GM12878 (cell line): ENCODE measurements around the gene SCMH1. TPM values are rescaled to one million over a fixed set of nuclear protein-coding genes. Genes with fewer than 3 reads are reported as not detected.

Source experiments
- BACH1 ChIP-seq: fragments of 450-650 bp; IDR thresholded peaks from 2 replicates; pipeline ENCODE4 v1.6.1; 2017; ENCODE audit warnings: mild to moderate bottlenecking, borderline replicate concordance
- CEBPB ChIP-seq, 2 experiments: fragments of 150-350 bp in 1 of 2; IDR thresholded peaks; 2 replicates each; pipeline ENCODE4 v1.6.1; 2012 to 2014; ENCODE audit warnings: low read depth in 2 of 2, low read length in 2 of 2, borderline replicate concordance in 1 of 2, inconsistent platforms in 1 of 2
- CEBPZ ChIP-seq: fragments of 150-350 bp; IDR thresholded peaks from 2 replicates; pipeline ENCODE4 v1.6.1; 2016; ENCODE audit warnings: low read depth, low read length
- CHD2 ChIP-seq: IDR thresholded peaks from 2 replicates; pipeline ENCODE4 v1.6.1; 2011; ENCODE audit warnings: low read depth, low read length, improper control_type of control experiment, borderline replicate concordance
- E2F4 ChIP-seq: IDR thresholded peaks from 2 replicates; pipeline ENCODE4 v1.6.1; 2012; ENCODE audit warnings: low read depth, low read length, improper control_type of control experiment
- FOXK2 ChIP-seq: fragments of 450-650 bp; IDR thresholded peaks from 2 replicates; pipeline ENCODE4 v1.6.1; 2017; ENCODE audit warnings: mild to moderate bottlenecking, moderate library complexity
- LARP7 ChIP-seq: fragments of 450-650 bp; IDR thresholded peaks from 2 replicates; pipeline ENCODE4 v1.6.1; 2017; ENCODE audit warnings: mild to moderate bottlenecking
- MEF2A ChIP-seq: IDR thresholded peaks from 2 replicates; pipeline ENCODE4 v1.6.1; 2011; ENCODE audit warnings: low read depth, mild to moderate bottlenecking, low read length, moderate library complexity; ENCODE audit not compliant: insufficient read depth
- MEF2B ChIP-seq: fragments of 450-650 bp; IDR thresholded peaks from 2 replicates; pipeline ENCODE4 v1.6.1; 2018; ENCODE audit warnings: mild to moderate bottlenecking, moderate library complexity; ENCODE audit not compliant: partially characterized antibody, poor library complexity, severe bottlenecking
- MTA2 ChIP-seq: fragments of 450-650 bp; IDR thresholded peaks from 2 replicates; pipeline ENCODE4 v1.6.1; 2016; ENCODE audit warnings: low read depth, mild to moderate bottlenecking, moderate library complexity
- NFYB ChIP-seq: IDR thresholded peaks from 2 replicates; pipeline ENCODE4 v1.6.1; 2011; ENCODE audit warnings: low read depth, mild to moderate bottlenecking, low read length, improper control_type of control experiment, moderate library complexity; ENCODE audit not compliant: insufficient read depth
- NR2F1 ChIP-seq: fragments of 450-650 bp; conservative IDR thresholded peaks from 2 replicates; pipeline ENCODE4 v1.6.1; 2017; ENCODE audit warnings: mild to moderate bottlenecking
- PAX8 ChIP-seq: fragments of 450-650 bp; IDR thresholded peaks from 2 replicates; pipeline ENCODE4 v1.6.1; 2017; ENCODE audit warnings: mild to moderate bottlenecking, moderate library complexity
- RAD21 ChIP-seq: IDR thresholded peaks from 2 replicates; pipeline ENCODE4 v1.6.1; 2011; ENCODE audit warnings: mild to moderate bottlenecking, low read depth, low read length, moderate library complexity; ENCODE audit not compliant: insufficient read depth
- RFX5 ChIP-seq: IDR thresholded peaks from 2 replicates; pipeline ENCODE4 v1.6.1; 2011; ENCODE audit warnings: low read depth, low read length, improper control_type of control experiment
- SREBF2 ChIP-seq: IDR thresholded peaks from 2 replicates; pipeline ENCODE4 v1.6.1; 2012; ENCODE audit warnings: mild to moderate bottlenecking, low read length
- SUPT20H ChIP-seq: IDR thresholded peaks from 2 replicates; pipeline ENCODE4 v1.6.1; 2011; ENCODE audit warnings: low read depth, mild to moderate bottlenecking, low read length, moderate library complexity, borderline replicate concordance; ENCODE audit not compliant: control insufficient read depth
- TCF3 ChIP-seq: IDR thresholded peaks from 2 replicates; pipeline ENCODE4 v1.6.1; 2012; ENCODE audit warnings: low read depth, mild to moderate bottlenecking, low read length, borderline replicate concordance; ENCODE audit not compliant: insufficient read depth
- WRNIP1 ChIP-seq: IDR thresholded peaks from 2 replicates; pipeline ENCODE4 v1.6.1; 2011; ENCODE audit warnings: low read depth, low read length, improper control_type of control experiment, borderline replicate concordance
- ZNF207 ChIP-seq: fragments of 450-650 bp; IDR thresholded peaks from 2 replicates; pipeline ENCODE4 v1.6.1; 2014; ENCODE audit warnings: antibody characterized with exemption, mild to moderate bottlenecking, borderline replicate concordance
- polyA plus RNA-seq, 11 experiments: library from polyadenylated mRNA; depleted of rRNA in 4 of 11; unstranded in 6 of 11; stranded (reverse) in 5 of 11; fragments of >200 nt; fragmentation: Nextera tagmentation in 4 of 11; fragmentation: Illumina TruSeq in 1 of 11; extraction: Ambion mirVana in 4 of 11; extraction: Trizol in 1 of 11; gene quantifications; 1 replicate in 1 of 11; 2 replicates in 10 of 11; pipeline versions ENCODE4 v1.2.1 to v1.2.3, GENCODE V29; 2011 to 2016; ENCODE audit warnings: inconsistent platforms in 2 of 11, missing spikeins in 2 of 11, low read depth in 1 of 11
- total RNA-seq, 4 experiments: library from RNA; depleted of rRNA in 3 of 4; stranded (reverse); fragments of >200 nt in 3 of 4; fragmentation: Illumina TruSeq in 1 of 4; extraction: Trizol in 1 of 4; gene quantifications; 2 replicates each; pipeline versions ENCODE4 v1.2.1 to v1.2.3, GENCODE V29; 2013 to 2021
- TF ChIP-seq, protein P1 (sequence below): fragments of 450-650 bp; formaldehyde crosslinking; IDR thresholded peaks from 2 replicates; pipeline ENCODE4 v1.4.0; 2022; ENCODE audit warnings: mild to moderate bottlenecking, moderate library complexity
- TF ChIP-seq, protein P2 (sequence below): fragments of 450-650 bp; IDR thresholded peaks from 2 replicates; pipeline ENCODE4 v1.6.1; 2014; ENCODE audit warnings: mild to moderate bottlenecking

SCMH1 gene
- total and polyA plus RNA-seq, 10 of the 15 experiments (the other 5 are each of a cell fraction or from before 2014, with no cell fraction given), result 7.5 to 44.1 (median 27.8) TPM

DNA sequence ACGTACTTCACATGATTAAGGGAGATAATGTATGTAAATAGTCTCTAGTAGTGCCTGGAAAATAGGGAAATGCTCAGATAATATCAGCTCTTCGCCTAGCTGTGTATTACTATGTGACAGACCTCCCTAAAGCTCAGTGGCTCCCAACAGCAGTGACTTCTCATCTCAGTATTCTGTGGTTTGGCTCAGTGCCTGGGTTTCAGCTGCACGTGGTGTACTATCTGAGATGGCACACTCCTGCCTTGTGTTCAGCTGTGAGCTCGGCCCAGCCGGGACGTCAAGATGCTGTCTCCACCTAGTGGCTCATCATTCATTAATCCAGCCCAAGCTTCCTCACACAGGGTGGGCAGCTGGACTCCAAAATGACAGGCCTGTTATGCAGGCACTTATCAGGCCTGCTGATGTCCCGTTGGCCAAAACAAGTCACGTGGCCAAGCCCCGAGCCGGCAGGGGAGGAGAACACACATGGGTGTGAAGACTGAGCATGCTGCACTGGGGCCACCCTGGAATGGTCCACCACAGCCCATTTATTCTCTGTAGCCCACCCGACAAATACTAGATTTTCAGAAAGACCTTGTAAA lies 238.4 kb downstream of the SCMH1 start (continued):
- TF ChIP-seq TCF3 (peak; percentile 80; the same call in 1 of the 2 replicates), WRNIP1 (no peak), E2F4 (no peak), BACH1 (no peak), SREBF2 (no peak), LARP7 (0 out of 2 replicates have a peak, but pooled peaks have one; percentile 24), FOXK2 (no peak; the same call in 1 of the 2 replicates), CHD2 (no peak), CEBPB (IDR thresholded peaks at IDR 0.05; ENCODE audit: borderline replicate concordance in 1 of 2, low read depth in 2 of 2, low read length in 2 of 2) (no peak), MTA2 (0 out of 2 replicates have a peak, but pooled peaks have one; percentile 46), RAD21 (peak; percentile 47), MEF2A (no peak), ZNF207 (no peak), CEBPZ (no peak), PAX8 (no peak), RFX5 (no peak), NR2F1 (no peak), MEF2B (peak; percentile 40), SUPT20H (no peak), NFYB (peak; percentile 29; the same call in 1 of the 2 replicates)
- TF ChIP-seq, protein P1, sequence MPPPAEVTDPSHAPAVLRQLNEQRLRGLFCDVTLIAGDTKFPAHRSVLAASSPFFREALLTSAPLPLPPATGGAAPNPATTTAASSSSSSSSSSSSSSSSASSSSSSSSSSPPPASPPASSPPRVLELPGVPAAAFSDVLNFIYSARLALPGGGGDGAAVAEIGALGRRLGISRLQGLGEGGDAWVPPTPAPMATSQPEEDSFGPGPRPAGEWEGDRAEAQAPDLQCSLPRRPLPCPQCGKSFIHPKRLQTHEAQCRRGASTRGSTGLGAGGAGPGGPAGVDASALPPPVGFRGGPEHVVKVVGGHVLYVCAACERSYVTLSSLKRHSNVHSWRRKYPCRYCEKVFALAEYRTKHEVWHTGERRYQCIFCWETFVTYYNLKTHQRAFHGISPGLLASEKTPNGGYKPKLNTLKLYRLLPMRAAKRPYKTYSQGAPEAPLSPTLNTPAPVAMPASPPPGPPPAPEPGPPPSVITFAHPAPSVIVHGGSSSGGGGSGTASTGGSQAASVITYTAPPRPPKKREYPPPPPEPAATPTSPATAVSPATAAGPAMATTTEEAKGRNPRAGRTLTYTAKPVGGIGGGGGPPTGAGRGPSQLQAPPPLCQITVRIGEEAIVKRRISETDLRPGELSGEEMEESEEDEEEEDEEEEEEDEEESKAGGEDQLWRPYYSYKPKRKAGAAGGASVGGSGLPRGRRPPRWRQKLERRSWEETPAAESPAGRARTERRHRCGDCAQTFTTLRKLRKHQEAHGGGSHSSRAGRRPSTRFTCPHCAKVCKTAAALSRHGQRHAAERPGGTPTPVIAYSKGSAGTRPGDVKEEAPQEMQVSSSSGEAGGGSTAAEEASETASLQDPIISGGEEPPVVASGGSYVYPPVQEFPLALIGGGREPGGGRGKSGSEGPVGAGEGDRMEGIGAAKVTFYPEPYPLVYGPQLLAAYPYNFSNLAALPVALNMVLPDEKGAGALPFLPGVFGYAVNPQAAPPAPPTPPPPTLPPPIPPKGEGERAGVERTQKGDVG (CRISPR knock-in tag), result no peak
- TF ChIP-seq, protein P2, sequence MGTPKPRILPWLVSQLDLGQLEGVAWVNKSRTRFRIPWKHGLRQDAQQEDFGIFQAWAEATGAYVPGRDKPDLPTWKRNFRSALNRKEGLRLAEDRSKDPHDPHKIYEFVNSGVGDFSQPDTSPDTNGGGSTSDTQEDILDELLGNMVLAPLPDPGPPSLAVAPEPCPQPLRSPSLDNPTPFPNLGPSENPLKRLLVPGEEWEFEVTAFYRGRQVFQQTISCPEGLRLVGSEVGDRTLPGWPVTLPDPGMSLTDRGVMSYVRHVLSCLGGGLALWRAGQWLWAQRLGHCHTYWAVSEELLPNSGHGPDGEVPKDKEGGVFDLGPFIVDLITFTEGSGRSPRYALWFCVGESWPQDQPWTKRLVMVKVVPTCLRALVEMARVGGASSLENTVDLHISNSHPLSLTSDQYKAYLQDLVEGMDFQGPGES, result no peak
